Prostate gland (tissue), 2 donors: ENCODE data around the gene MGAT4A. TPM values are rescaled to one million over a fixed set of nuclear protein-coding genes. Genes with fewer than 3 reads are reported as not detected.

Experiments
- DNase-seq: peaks from one replicate; pipeline ENCODE4 v3.0.0-alpha.2; 2019; ENCODE audit warnings: low spot score
- H3K27ac ChIP-seq, 2 donors: fragments of 200-600 bp; sonication (generic); 2 replicates each; pipeline ENCODE4 v1.5.1; 2017 to 2019
- H3K27me3 ChIP-seq: fragments of 200-600 bp; sonication (generic); replicated peaks from 2 replicates; pipeline ENCODE4 v1.5.1; 2019; ENCODE audit not compliant: insufficient read depth
- H3K36me3 ChIP-seq, 2 donors: fragments of 200-600 bp; sonication (generic); 1 replicate in 1 of 2; 2 replicates in 1 of 2; pipeline versions ENCODE4 v1.5.1 to v1.8.1; 2017 to 2019
- H3K4me1 ChIP-seq: fragments of 200-600 bp; sonication (generic); replicated peaks from 2 replicates; pipeline ENCODE4 v1.5.1; 2019
- H3K4me3 ChIP-seq, 2 donors: fragments of 200-600 bp; sonication (generic); 2 replicates each; pipeline ENCODE4 v1.5.1; 2017 to 2019
- H3K9me3 ChIP-seq: fragments of 200-600 bp; sonication (generic); 2 replicates; pipeline ENCODE4 v1.5.1; 2017
- CTCF ChIP-seq, 4 experiments: fragments of 200-600 bp in 2 of 4; fragments of 450-650 bp in 2 of 4; sonication (generic) in 2 of 4; IDR thresholded peaks; 1 replicate in 3 of 4; 2 replicates in 1 of 4; pipeline ENCODE4 v1.5.1; 2016 to 2019; ENCODE audit warnings: antibody characterized with exemption in 4 of 4, mild to moderate bottlenecking in 2 of 4, moderate library complexity in 2 of 4
- POLR2A ChIP-seq: fragments of 450-650 bp; IDR thresholded peaks from one replicate; pipeline ENCODE4 v1.6.1; 2016; ENCODE audit warnings: antibody characterized with exemption, mild to moderate bottlenecking
- POLR2AphosphoS5 ChIP-seq: sonication (generic); formaldehyde crosslinking; IDR thresholded peaks from one replicate; pipeline ENCODE4 v1.6.1; 2017; ENCODE audit warnings: antibody characterized with exemption
- WGBS: methylation state at CpG from one replicate; pipeline ENCODE4 v1.1.5; 2018; 5-methylcytosine and 5-hydroxymethylcytosine counted together
- intact Hi-C: fragments of 100-400 bp; cut with DNase I; formaldehyde crosslinking; loops from one replicate; pipeline ENCODE4 v1.14.2; 2022
- total RNA-seq, 2 donors: library from RNA; depleted of rRNA; stranded (reverse); fragments of >200 nt; gene quantifications; one replicate each; pipeline ENCODE4 v1.1.0, GENCODE V29; 2016

Gene MGAT4A
- total RNA-seq, 2 donors from 2014 or later = 14.0 to 20.4 TPM

GRCh38 chr2:98772536-98772935, 41.6 kb upstream of the MGAT4A start:
- intact Hi-C loops = no loop called here
- DNase-seq = no peak
- 85% methylated on average over 8 of the region's 8 CpGs for WGBS
- H3K9me3 ChIP-seq = no peaks in the 10 kb centered on the region
- no peaks in the 10 kb centered on the region for H3K36me3 ChIP-seq
- no peak overlapping the region for H3K27ac ChIP-seq
- H3K27me3 ChIP-seq = no peaks in the 10 kb centered on the region
- no peak for TF ChIP-seq POLR2A
- no peak for TF ChIP-seq CTCF (IDR thresholded peaks at IDR 0.05)
- no peak for TF ChIP-seq POLR2AphosphoS5
- H3K4me1 ChIP-seq = peaks cover 11% of the 10 kb centered on the region
- H3K4me3 ChIP-seq = no peak overlapping the region

GRCh38 chr2:98771721-98772524, 41.0 kb upstream of the MGAT4A start:
- DNase-seq = no peak
- Histone ChIP-seq H3K4me3 (no peak overlapping the region), H3K27me3 (no peaks in the 10 kb centered on the region), H3K9me3 (no peaks in the 10 kb centered on the region), H3K36me3 (no peaks in the 10 kb centered on the region), H3K27ac (no peak overlapping the region), H3K4me1 (peaks cover 11% of the 10 kb centered on the region)
- intact Hi-C loops = no loop called here
- TF ChIP-seq CTCF (IDR thresholded peaks at IDR 0.05) = no peak
- WGBS = 68% methylated on average over 17 of the region's 17 CpGs

- DNase-seq = no peak
- peaks cover 9% of the 10 kb centered on the region for H3K4me1 ChIP-seq
- TF ChIP-seq CTCF (IDR thresholded peaks at IDR 0.05) (no peak), POLR2A (no peak), POLR2AphosphoS5 (no peak)
- no peak overlapping the region for H3K4me3 ChIP-seq
- H3K36me3 ChIP-seq = no peaks in the 10 kb centered on the region
- no peak overlapping the region for H3K27ac ChIP-seq
- no peaks in the 10 kb centered on the region for H3K27me3 ChIP-seq
- intact Hi-C loops = no loop called here
- 87% methylated on average over 2 of the region's 2 CpGs for WGBS
- no peaks in the 10 kb centered on the region for H3K9me3 ChIP-seq
Measured at GRCh38 chr2:98771264-98771663, 40.3 kb upstream of the MGAT4A start.

- peak; percentile 66 for DNase-seq
- 29% methylated on average over 14 of the region's 14 CpGs for WGBS
- H3K4me3 ChIP-seq = no peak overlapping the region
Measured at GRCh38 chr2:98769784-98770183, 38.9 kb upstream of the MGAT4A start.

More at GRCh38 chr2:98769784-98770183, 38.9 kb upstream of the MGAT4A start:
- Histone ChIP-seq H3K4me1 (no peaks in the 10 kb centered on the region), H3K9me3 (no peaks in the 10 kb centered on the region), H3K36me3 (no peaks in the 10 kb centered on the region), H3K27me3 (no peaks in the 10 kb centered on the region), H3K27ac (peak overlapping the region in 1 of 2 donors; percentile 31)
- TF ChIP-seq CTCF (IDR thresholded peaks at IDR 0.05) = no peak
- TF ChIP-seq POLR2A = no peak
- peak; percentile 39 for TF ChIP-seq POLR2AphosphoS5
- intact Hi-C loops = no loop called here
